22Rv1 (cell line): ENCODE measurements around the gene BIN1.
"Not testable (repeated sequence)": the region's sequence is repeated elsewhere in the genome, so short reads cannot be mapped to it uniquely, and the experiment has no call there.

Experiments
- H3K27ac ChIP-seq: fragments of 450-650 bp; 2 replicates; pipeline ENCODE4 v1.5.1; 2017
- CTCF ChIP-seq: fragments of 450-650 bp; IDR thresholded peaks from 2 replicates; pipeline ENCODE4 v1.5.1; 2017; ENCODE audit warnings: mild to moderate bottlenecking
- ZFX ChIP-seq: fragments of 450-650 bp; IDR thresholded peaks from 2 replicates; pipeline ENCODE4 v1.6.1; 2017; ENCODE audit warnings: antibody characterized with exemption, borderline replicate concordance

BIN1 gene

GRCh38 chr2:127130421-127130820 lies 23.5 kb upstream of the BIN1 start:
- TF ChIP-seq ZFX = no peak
- H3K27ac ChIP-seq = no peak overlapping the region

- H3K27ac ChIP-seq = no peak overlapping the region
- TF ChIP-seq CTCF = no peak
- TF ChIP-seq ZFX = no peak
Measured at GRCh38 chr2:127129937-127130336, 23.0 kb upstream of the BIN1 start.

- no peak for TF ChIP-seq CTCF
- TF ChIP-seq ZFX = no peak
- H3K27ac ChIP-seq = no peak overlapping the region
Measured at GRCh38 chr2:127128445-127128904, 21.5 kb upstream of the BIN1 start.

GRCh38 chr2:127125821-127126220 lies 18.9 kb upstream of the BIN1 start:
- H3K27ac ChIP-seq = no peak overlapping the region
- TF ChIP-seq ZFX = no peak
- no peak for TF ChIP-seq CTCF

- TF ChIP-seq CTCF = no peak
- no peak for TF ChIP-seq ZFX
Measured at GRCh38 chr2:127124426-127124825, 17.5 kb upstream of the BIN1 start.

GRCh38 chr2:127122361-127123027 lies 15.5 kb upstream of the BIN1 start:
- TF ChIP-seq ZFX = no peak
- no peak for TF ChIP-seq CTCF
- H3K27ac ChIP-seq = no peak overlapping the region

More at GRCh38 chr2:127124426-127124825, 17.5 kb upstream of the BIN1 start:
- no peak overlapping the region for H3K27ac ChIP-seq

- no peak for TF ChIP-seq ZFX
- no peak for TF ChIP-seq CTCF
- no peak overlapping the region for H3K27ac ChIP-seq
Measured at GRCh38 chr2:127121776-127122176, 14.8 kb upstream of the BIN1 start.

GRCh38 chr2:127121353-127121752 lies 14.4 kb upstream of the BIN1 start:
- no peak for TF ChIP-seq CTCF
- TF ChIP-seq ZFX = no peak
- no peak overlapping the region for H3K27ac ChIP-seq

- H3K27ac ChIP-seq = not testable (repeated sequence)
Measured at GRCh38 chr2:127120408-127120807, 13.5 kb upstream of the BIN1 start.
